Neutrophil (primary cell): ENCODE measurements around the gene SMAD3.

Experiments
- H3K27ac ChIP-seq: fragments of 200-600 bp; sonication (generic); 2 replicates; pipeline ENCODE4 v1.5.1; 2016; ENCODE audit warnings: mild to moderate bottlenecking, moderate library complexity
- H3K27me3 ChIP-seq: fragments of 200-600 bp; sonication (generic); 2 replicates; pipeline ENCODE4 v1.6.0; 2016; ENCODE audit warnings: mild to moderate bottlenecking
- H3K36me3 ChIP-seq: fragments of 200-600 bp; sonication (generic); 2 replicates; pipeline ENCODE4 v1.5.1; 2017
- H3K4me1 ChIP-seq, 2 experiments: fragments of 200-600 bp in 1 of 2; sonication (generic) in 1 of 2; 1 replicate in 1 of 2; 2 replicates in 1 of 2; pipeline versions ENCODE4 v1.5.1 to v1.6.1; 2013 to 2016; ENCODE audit warnings: low read depth in 1 of 2, low read length in 1 of 2, mild to moderate bottlenecking in 1 of 2, moderate library complexity in 1 of 2; ENCODE audit not compliant: control insufficient read depth in 1 of 2, insufficient read depth in 1 of 2
- H3K4me3 ChIP-seq, 2 experiments: fragments of 200-600 bp in 1 of 2; sonication (generic) in 1 of 2; 1 replicate in 1 of 2; 2 replicates in 1 of 2; pipeline ENCODE4 v1.5.1; 2013 to 2016; ENCODE audit warnings: low read depth in 1 of 2, low read length in 1 of 2, mild to moderate bottlenecking in 1 of 2, moderate library complexity in 1 of 2
- H3K9me3 ChIP-seq: fragments of 200-600 bp; sonication (generic); 2 replicates; pipeline ENCODE4 v1.5.1; 2016
- CTCF ChIP-seq: fragments of 200-600 bp; sonication (generic); IDR thresholded peaks from 2 replicates; pipeline ENCODE4 v1.5.1; 2016; ENCODE audit warnings: antibody characterized with exemption

The SMAD3 gene

GRCh38 chr15:67145312-67145610, 79.9 kb downstream of the SMAD3 start:
- Histone ChIP-seq H3K9me3 (no peaks in the 10 kb centered on the region), H3K4me1 (peaks cover 14 to 47% of the 10 kb centered on the region in 2 experiments), H3K36me3 (no peaks in the 10 kb centered on the region), H3K27me3 (peaks cover 5% of the 10 kb centered on the region), H3K27ac (no peak overlapping the region), H3K4me3 (no peak overlapping the region)
- no peak for TF ChIP-seq CTCF

- H3K9me3 ChIP-seq, result no peaks in the 10 kb centered on the region
- no peak overlapping the region for H3K4me3 ChIP-seq
- peaks cover 5% of the 10 kb centered on the region for H3K27me3 ChIP-seq
- no peak overlapping the region for H3K27ac ChIP-seq
- peaks cover 12 to 45% of the 10 kb centered on the region in 2 experiments for H3K4me1 ChIP-seq
- H3K36me3 ChIP-seq, result no peaks in the 10 kb centered on the region
- no peak for TF ChIP-seq CTCF
These were observed 80.3 kb downstream of the SMAD3 start for GRCh38 chr15:67145710-67146109.

DNA sequence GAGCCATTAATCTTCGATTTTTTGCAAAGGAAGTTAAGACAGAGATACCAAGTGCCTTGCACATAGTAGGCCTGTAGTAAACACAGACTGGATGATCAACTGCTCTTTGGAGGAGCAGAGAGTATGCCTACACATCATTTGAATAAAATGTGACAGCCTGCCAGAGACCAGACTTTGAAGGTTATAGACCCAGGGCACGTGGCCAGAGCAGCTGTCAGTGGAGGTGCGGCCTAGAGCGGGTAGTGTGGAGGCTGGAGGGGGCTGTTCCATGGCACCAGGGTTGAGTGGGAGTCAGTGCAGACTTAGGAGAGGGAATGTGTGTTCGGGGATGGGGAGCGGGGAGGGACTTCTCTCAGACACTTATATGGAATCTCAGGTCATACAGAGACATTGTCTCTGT, 80.8 kb downstream of the SMAD3 start:
- Histone ChIP-seq H3K36me3 (no peaks in the 10 kb centered on the region), H3K4me3 (no peak overlapping the region), H3K27ac (no peak overlapping the region), H3K4me1 (peaks cover 6 to 39% of the 10 kb centered on the region in 2 experiments), H3K27me3 (peaks cover 5% of the 10 kb centered on the region), H3K9me3 (no peaks in the 10 kb centered on the region)
- TF ChIP-seq CTCF, result no peak

- Histone ChIP-seq H3K27ac (no peak overlapping the region), H3K4me3 (no peak overlapping the region)
These were observed 81.5 kb downstream of the SMAD3 start for GRCh38 chr15:67146875-67147381.

DNA sequence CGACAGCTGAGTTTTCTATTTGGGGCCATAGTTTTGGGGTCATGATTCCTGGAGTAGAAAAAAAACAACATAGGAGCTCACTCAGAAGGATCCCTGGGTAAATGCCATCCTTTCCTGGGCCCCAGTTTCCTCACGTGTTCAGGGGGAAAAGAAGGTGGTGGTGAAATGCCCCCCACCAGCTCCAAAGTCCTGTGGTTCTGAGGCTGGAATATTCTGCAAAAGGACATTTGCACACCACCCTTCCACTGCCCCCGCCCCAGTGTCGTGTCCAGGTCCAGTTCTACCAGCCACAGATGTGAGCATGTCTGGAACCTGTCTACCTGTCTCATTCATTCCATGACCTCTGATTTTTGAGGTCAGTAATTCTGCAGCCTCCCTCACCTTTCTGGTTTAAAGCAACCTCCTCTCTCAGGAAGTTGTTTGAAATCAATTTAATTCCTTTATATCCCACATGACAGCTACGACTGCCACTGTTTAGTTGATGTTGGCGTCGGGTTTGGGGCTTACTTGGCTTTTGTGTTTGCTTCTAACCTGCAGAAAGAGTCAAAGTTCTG, 82.1 kb downstream of the SMAD3 start:
- H3K9me3 ChIP-seq, result no peaks in the 10 kb centered on the region
- peaks cover 5% of the 10 kb centered on the region for H3K27me3 ChIP-seq
- no peak overlapping the region for H3K27ac ChIP-seq
- H3K36me3 ChIP-seq, result no peaks in the 10 kb centered on the region
- H3K4me3 ChIP-seq, result no peak overlapping the region
- TF ChIP-seq CTCF, result no peak
- peaks cover 6 to 35% of the 10 kb centered on the region in 2 experiments for H3K4me1 ChIP-seq

More at GRCh38 chr15:67146875-67147381, 81.5 kb downstream of the SMAD3 start:
- H3K36me3 ChIP-seq, result no peaks in the 10 kb centered on the region
- peaks cover 5% of the 10 kb centered on the region for H3K27me3 ChIP-seq
- H3K4me1 ChIP-seq, result peaks cover 6 to 35% of the 10 kb centered on the region in 2 experiments
- TF ChIP-seq CTCF, result no peak
- H3K9me3 ChIP-seq, result no peaks in the 10 kb centered on the region
